ENCODE data around the gene MYO1B.

DNA sequence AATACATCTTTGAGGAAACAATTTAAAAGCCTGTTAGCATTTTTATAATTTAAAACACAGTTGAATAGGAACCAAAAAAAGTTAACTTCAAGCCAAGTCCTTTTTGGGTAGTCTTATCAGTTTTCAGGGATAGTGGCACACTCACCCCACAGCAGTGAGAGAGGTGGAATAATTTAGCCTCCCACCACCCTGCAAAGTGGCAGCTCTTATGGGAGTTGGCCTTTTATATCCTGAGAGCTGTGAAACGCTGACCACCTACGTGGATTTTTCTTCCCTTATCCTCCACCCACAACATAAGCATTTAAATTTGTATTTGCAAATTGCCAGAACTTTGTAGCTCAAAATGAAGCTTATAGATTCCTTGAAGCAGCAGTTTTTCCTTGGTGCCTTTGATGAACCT is 167.1 kb downstream of the MYO1B start:
- TF ChIP-seq, protein P1, sequence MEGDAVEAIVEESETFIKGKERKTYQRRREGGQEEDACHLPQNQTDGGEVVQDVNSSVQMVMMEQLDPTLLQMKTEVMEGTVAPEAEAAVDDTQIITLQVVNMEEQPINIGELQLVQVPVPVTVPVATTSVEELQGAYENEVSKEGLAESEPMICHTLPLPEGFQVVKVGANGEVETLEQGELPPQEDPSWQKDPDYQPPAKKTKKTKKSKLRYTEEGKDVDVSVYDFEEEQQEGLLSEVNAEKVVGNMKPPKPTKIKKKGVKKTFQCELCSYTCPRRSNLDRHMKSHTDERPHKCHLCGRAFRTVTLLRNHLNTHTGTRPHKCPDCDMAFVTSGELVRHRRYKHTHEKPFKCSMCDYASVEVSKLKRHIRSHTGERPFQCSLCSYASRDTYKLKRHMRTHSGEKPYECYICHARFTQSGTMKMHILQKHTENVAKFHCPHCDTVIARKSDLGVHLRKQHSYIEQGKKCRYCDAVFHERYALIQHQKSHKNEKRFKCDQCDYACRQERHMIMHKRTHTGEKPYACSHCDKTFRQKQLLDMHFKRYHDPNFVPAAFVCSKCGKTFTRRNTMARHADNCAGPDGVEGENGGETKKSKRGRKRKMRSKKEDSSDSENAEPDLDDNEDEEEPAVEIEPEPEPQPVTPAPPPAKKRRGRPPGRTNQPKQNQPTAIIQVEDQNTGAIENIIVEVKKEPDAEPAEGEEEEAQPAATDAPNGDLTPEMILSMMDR (conservative IDR thresholded peaks at IDR 0.05; ENCODE audit: low read depth, low read length) = no peak
- TF ChIP-seq EZH2 (IDR thresholded peaks at IDR 0.05; ENCODE audit: borderline replicate concordance, low read depth, low read length, poor library complexity, severe bottlenecking) = no peak

Data from A673 (cell line).